ENCODE measurements around the gene SBK2. TPM values are rescaled to one million over a fixed set of nuclear protein-coding genes. Genes with fewer than 3 reads are reported as not detected.

Gene SBK2
- total and polyA plus RNA-seq, 12 donors = 0.39 to 14.1 (median 2.0) TPM

GRCh38 chr19:55528030-55528803, 8.7 kb downstream of the SBK2 start:
- no peak for DNase-seq
- TF ChIP-seq CTCF (IDR thresholded peaks at IDR 0.05) = no peak
- intact Hi-C loops (cut with DNase I) = no loop called here
- Histone ChIP-seq H3K4me3 (no peak overlapping the region), H3K36me3 (no peaks in the 10 kb centered on the region), H3K27ac (no peak overlapping the region), H3K4me1 (peaks cover 0 to 16% (median 9%) of the 10 kb centered on the region in 9 donors), H3K9me3 (no peaks in the 10 kb centered on the region), H3K27me3 (peaks cover 0 to 9% (median 0%) of the 10 kb centered on the region in 7 donors)
- WGBS, 2 donors = 26 to 35% methylated on average over 15 of the region's 15 CpGs
- no peak for ATAC-seq

- no peak for TF ChIP-seq CTCF (IDR thresholded peaks at IDR 0.05)
- intact Hi-C loops (cut with DNase I) = no loop called here
- Histone ChIP-seq H3K27me3 (peaks cover 0 to 9% (median 0%) of the 10 kb centered on the region in 7 donors), H3K36me3 (no peaks in the 10 kb centered on the region), H3K4me3 (no peak overlapping the region), H3K4me1 (peaks cover 0 to 16% (median 9%) of the 10 kb centered on the region in 9 donors), H3K27ac (no peak overlapping the region), H3K9me3 (no peaks in the 10 kb centered on the region)
- no peak for ATAC-seq
- DNase-seq = no peak
- 82 to 90% methylated on average over 22 of the region's 22 CpGs for WGBS, 2 donors
These were observed 9.5 kb downstream of the SBK2 start for GRCh38 chr19:55527197-55528029.

GRCh38 chr19:55526216-55527196, 10.4 kb downstream of the SBK2 start:
- WGBS, 2 donors = 22% methylated on average over 35 of the region's 35 CpGs
- no peak for TF ChIP-seq CTCF (IDR thresholded peaks at IDR 0.05)
- Histone ChIP-seq H3K27me3 (peaks cover 0 to 9% (median 0%) of the 10 kb centered on the region in 7 donors), H3K4me3 (no peak overlapping the region), H3K27ac (peak overlapping the region in 4 of 10 donors; percentile 11 to 51 (median 28)), H3K36me3 (no peaks in the 10 kb centered on the region), H3K4me1 (peaks cover 2 to 20% (median 12%) of the 10 kb centered on the region in 9 donors), H3K9me3 (no peaks in the 10 kb centered on the region)
- intact Hi-C loops (cut with DNase I) = no loop called here
- ATAC-seq = peak; percentile 66 to 88 (median 76)
- DNase-seq = peak; percentile 72 to 84
